Endothelial cell of umbilical vein (primary cell): Measurements from ENCODE around the gene THG1L.

Experiments used
- FOS ChIP-seq: IDR thresholded peaks from 2 replicates; pipeline ENCODE4 v1.6.1; 2011; ENCODE audit warnings: mild to moderate bottlenecking, low read length, moderate library complexity, borderline replicate concordance; ENCODE audit not compliant: insufficient read depth
- JUN ChIP-seq: IDR thresholded peaks from 2 replicates; pipeline ENCODE4 v1.6.1; 2011; ENCODE audit warnings: borderline replicate concordance, low read depth; ENCODE audit not compliant: insufficient read length, insufficient read depth
- POLR2A ChIP-seq: IDR thresholded peaks from 2 replicates; pipeline ENCODE4 v1.6.1; 2012; ENCODE audit warnings: low read depth, mild to moderate bottlenecking, control low read depth, low read length
- POLR2AphosphoS5 ChIP-seq: IDR thresholded peaks from 2 replicates; pipeline ENCODE4 v1.6.1; 2012; ENCODE audit warnings: low read depth, mild to moderate bottlenecking, control low read depth, low read length, moderate library complexity; ENCODE audit not compliant: insufficient read depth
- TF ChIP-seq, protein P1 (sequence below), 2 donors: IDR thresholded peaks; 1 replicate in 1 of 2; 2 replicates in 1 of 2; pipeline ENCODE4 v1.5.1; 2011; ENCODE audit warnings: low read length in 2 of 2, mild to moderate bottlenecking in 2 of 2, moderate library complexity in 2 of 2, control low read depth in 1 of 2, inconsistent platforms in 1 of 2, low read depth in 1 of 2; ENCODE audit not compliant: insufficient read depth in 1 of 2; ENCODE audit errors: extremely low read depth in 1 of 2

DNA sequence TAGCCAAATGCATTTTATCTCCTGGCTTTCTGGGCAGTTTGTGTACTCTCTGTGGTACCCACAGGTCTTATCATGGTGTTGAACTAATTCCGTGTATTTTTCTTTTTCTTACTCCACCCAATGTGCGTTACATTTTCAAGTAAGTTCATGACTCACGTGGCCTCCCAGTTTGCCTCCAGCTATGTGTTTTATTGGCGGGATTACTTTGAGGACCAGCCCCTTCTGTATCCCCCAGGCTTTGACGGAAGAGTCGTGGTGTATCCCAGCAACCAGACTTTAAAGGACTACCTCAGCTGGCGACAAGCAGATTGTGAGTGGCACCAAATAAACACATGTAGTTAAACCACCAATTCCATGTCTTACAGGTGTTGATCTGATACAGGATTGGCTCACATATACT, 3.2 kb downstream of the THG1L start:
- no peak for TF ChIP-seq POLR2A
- TF ChIP-seq, protein P1, sequence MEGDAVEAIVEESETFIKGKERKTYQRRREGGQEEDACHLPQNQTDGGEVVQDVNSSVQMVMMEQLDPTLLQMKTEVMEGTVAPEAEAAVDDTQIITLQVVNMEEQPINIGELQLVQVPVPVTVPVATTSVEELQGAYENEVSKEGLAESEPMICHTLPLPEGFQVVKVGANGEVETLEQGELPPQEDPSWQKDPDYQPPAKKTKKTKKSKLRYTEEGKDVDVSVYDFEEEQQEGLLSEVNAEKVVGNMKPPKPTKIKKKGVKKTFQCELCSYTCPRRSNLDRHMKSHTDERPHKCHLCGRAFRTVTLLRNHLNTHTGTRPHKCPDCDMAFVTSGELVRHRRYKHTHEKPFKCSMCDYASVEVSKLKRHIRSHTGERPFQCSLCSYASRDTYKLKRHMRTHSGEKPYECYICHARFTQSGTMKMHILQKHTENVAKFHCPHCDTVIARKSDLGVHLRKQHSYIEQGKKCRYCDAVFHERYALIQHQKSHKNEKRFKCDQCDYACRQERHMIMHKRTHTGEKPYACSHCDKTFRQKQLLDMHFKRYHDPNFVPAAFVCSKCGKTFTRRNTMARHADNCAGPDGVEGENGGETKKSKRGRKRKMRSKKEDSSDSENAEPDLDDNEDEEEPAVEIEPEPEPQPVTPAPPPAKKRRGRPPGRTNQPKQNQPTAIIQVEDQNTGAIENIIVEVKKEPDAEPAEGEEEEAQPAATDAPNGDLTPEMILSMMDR (IDR thresholded peaks at IDR 0.05; ENCODE audit: extremely low read depth in 1 of 2, insufficient read depth in 1 of 2, low read depth in 1 of 2, low read length in 2 of 2) = no peak
- no peak for TF ChIP-seq FOS
- TF ChIP-seq POLR2AphosphoS5 = no peak
- no peak for TF ChIP-seq JUN
